ENCODE results near the gene CAPRIN2.

DNA sequence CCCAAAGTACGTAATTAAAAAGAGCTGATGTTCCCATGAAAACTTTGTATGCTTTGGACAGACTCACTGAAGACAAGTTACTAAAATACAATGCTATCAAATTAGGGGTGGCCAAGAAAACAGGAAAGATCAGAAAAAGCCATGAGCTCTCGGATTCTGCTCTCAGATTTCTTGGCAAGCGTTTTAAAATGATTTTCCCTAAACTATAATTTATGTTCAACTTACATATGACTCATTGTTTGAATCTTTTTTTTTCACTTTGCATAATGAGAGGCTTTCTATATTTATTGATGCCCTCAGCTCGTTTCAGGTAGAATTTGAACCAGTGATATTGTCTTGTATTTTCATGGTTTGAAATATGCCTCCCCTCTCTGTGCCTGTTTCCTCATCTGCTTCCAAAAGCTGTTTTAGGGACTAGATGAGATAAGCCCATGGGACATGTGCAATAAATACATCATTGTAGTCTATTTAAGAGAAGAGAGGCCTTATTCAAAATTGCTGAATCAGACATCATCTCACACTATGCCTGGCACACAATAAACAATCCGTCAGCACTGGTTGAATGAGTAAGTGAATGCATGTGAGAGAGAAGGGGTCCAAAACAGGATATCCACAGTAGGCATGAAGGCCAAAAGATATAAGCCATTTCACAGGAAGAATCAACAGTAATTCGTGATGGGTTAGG, 54.4 kb downstream of the CAPRIN2 start:
- TF ChIP-seq POLR2AphosphoS5 (IDR thresholded peaks at IDR 0.05; ENCODE audit: low read depth, low read length) (no peak), POLR2A (IDR thresholded peaks at IDR 0.05; ENCODE audit: low read depth, low read length) (no peak)

All from GM12892 (cell line).